Heart left ventricle (tissue), 13 donors: Measurements from ENCODE around the gene C1orf159.

Experiments
- CTCF ChIP-seq, 12 donors: fragments of 200-600 bp; sonication (generic) in 4 of 12; IDR thresholded peaks; one replicate each; pipeline versions ENCODE4 v1.5.0 to v1.8.0; 2018 to 2022; ENCODE audit warnings: antibody characterized with exemption in 12 of 12, mild to moderate bottlenecking in 5 of 12
- POLR2A ChIP-seq, 2 donors: fragments of 450-650 bp; IDR thresholded peaks; one replicate each; pipeline ENCODE4 v1.6.1; 2017; ENCODE audit warnings: antibody characterized with exemption in 2 of 2, mild to moderate bottlenecking in 2 of 2, moderate library complexity in 2 of 2
- donor health status: ischemic (EF 13 %, LVEDD 7.1; RV severe dilation, severe dysfunction).
- donor health status: DM: no; HTN: yes; CAD: no.
- donor health status: DM: no; HTN: no; CAD: no.
- donor health status: ischemic (EF 25% LVEDD 6.9; RV normal size, moderate dysfunction).
- donor health status: ischemic (EF 25% LVEDD 5.7; RV mildly dilated, moderate dysfunction).
- donor health status: ischemic (EF 35%, LVEDD 5.7; RV mildly dilated, moderate dysfunction).
- donor health status: nonischemic (EF 11% LVEDD 7.7; RV severe dilation, severe dysfunction).
- donor health status: DM: yes; HTN: yes; CAD: no.
- donor health status: PGD.
- donor health status: ischemic (EF 29% LVEDD 5.4; RV normal size, mild dysfunction).
- donor health status: nonischemic (EF 23%, LVEDD 6.1; RV moderate dilation, normal function).

GRCh38 chr1:1150100-1150499 is 34.2 kb upstream of the C1orf159 start:
- no peak for TF ChIP-seq CTCF (IDR thresholded peaks at IDR 0.05)
- TF ChIP-seq POLR2A (IDR thresholded peaks at IDR 0.05), result no peak
